CD14-positive monocyte (primary cell): ENCODE results near the gene INPP5A. TPM values are rescaled to one million over a fixed set of nuclear protein-coding genes. Genes with fewer than 3 reads are reported as not detected.

Experiments
- DNase-seq, 3 donors: peaks; one replicate each; pipeline ENCODE4 v3.0.0-alpha.2; 2011 to 2022
- H2AFZ ChIP-seq: 2 replicates; pipeline ENCODE4 v1.6.0; 2012; ENCODE audit warnings: mild to moderate bottlenecking, low read depth, low read length, inconsistent platforms; ENCODE audit not compliant: insufficient read depth, poor library complexity, severe bottlenecking
- H3K27ac ChIP-seq, 2 donors: 1 replicate in 1 of 2; 2 replicates in 1 of 2; pipeline ENCODE4 v1.5.1; 2012 to 2013; ENCODE audit warnings: low read length in 2 of 2, control low read depth in 1 of 2, inconsistent platforms in 1 of 2, low read depth in 1 of 2, mild to moderate bottlenecking in 1 of 2
- H3K27me3 ChIP-seq, 2 donors: one replicate each; pipeline versions ENCODE4 v1.6.0 to v1.6.1; 2011 to 2013; ENCODE audit warnings: low read length in 2 of 2; ENCODE audit not compliant: control insufficient read depth in 2 of 2, insufficient read depth in 2 of 2
- H3K36me3 ChIP-seq, 2 donors: replicated peaks in 1 of 2; 1 replicate in 1 of 2; 2 replicates in 1 of 2; pipeline versions ENCODE4 v1.5.1 to v1.6.1; 2012 to 2013; ENCODE audit warnings: low read length in 2 of 2, control low read depth in 1 of 2, inconsistent platforms in 1 of 2, mild to moderate bottlenecking in 1 of 2; ENCODE audit not compliant: insufficient read depth in 2 of 2, control insufficient read depth in 1 of 2
- H3K4me1 ChIP-seq, 2 donors: 1 replicate in 1 of 2; 2 replicates in 1 of 2; pipeline versions ENCODE4 v1.5.1 to v1.6.1; 2012 to 2013; ENCODE audit warnings: low read length in 2 of 2, control low read depth in 1 of 2, inconsistent platforms in 1 of 2, mild to moderate bottlenecking in 1 of 2, moderate library complexity in 1 of 2; ENCODE audit not compliant: insufficient read depth in 2 of 2, control insufficient read depth in 1 of 2
- H3K4me2 ChIP-seq: replicated peaks from 2 replicates; pipeline ENCODE3; 2012; ENCODE audit warnings: low read length, moderate library complexity, mild to moderate bottlenecking; ENCODE audit not compliant: poor library complexity, severe bottlenecking; ENCODE audit errors: extremely low read depth
- H3K4me3 ChIP-seq, 3 experiments: fragments of 200-600 bp in 1 of 3; sonication (generic) in 1 of 3; replicated peaks in 1 of 3; 1 replicate in 2 of 3; 2 replicates in 1 of 3; pipeline ENCODE4 v1.5.1; 2011 to 2013; ENCODE audit warnings: low read length in 3 of 3, mild to moderate bottlenecking in 3 of 3, control low read depth in 2 of 3, low read depth in 2 of 3, inconsistent platforms in 1 of 3, moderate library complexity in 1 of 3
- H3K79me2 ChIP-seq: 2 replicates; pipeline ENCODE4 v1.6.0; 2012; ENCODE audit warnings: mild to moderate bottlenecking, control low read depth, inconsistent platforms, low read length, moderate library complexity; ENCODE audit not compliant: insufficient read depth
- H3K9ac ChIP-seq: 2 replicates; pipeline ENCODE4 v1.6.0; 2017; ENCODE audit warnings: low read length, mild to moderate bottlenecking; ENCODE audit not compliant: insufficient read depth, poor library complexity, severe bottlenecking
- H3K9me3 ChIP-seq, 2 donors: replicated peaks in 1 of 2; 1 replicate in 1 of 2; 2 replicates in 1 of 2; pipeline versions ENCODE4 v1.5.1 to v1.6.1; 2012 to 2013; ENCODE audit warnings: low read length in 2 of 2, control low read depth in 1 of 2; ENCODE audit not compliant: control insufficient read depth in 1 of 2, insufficient read depth in 1 of 2
- H4K20me1 ChIP-seq: 2 replicates; pipeline ENCODE4 v1.6.0; 2012; ENCODE audit warnings: mild to moderate bottlenecking, low read length, control low read depth, moderate library complexity; ENCODE audit not compliant: insufficient read depth
- H3K27ac Mint-ChIP-seq, 7 donors: one replicate each; pipeline ENCODE4 v1.8.0; 2020; ENCODE audit warnings: mild to moderate bottlenecking in 7 of 7, mixed read lengths in 7 of 7, moderate library complexity in 6 of 7, inconsistent platforms in 2 of 7
- H3K27me3 Mint-ChIP-seq, 3 donors: one replicate each; pipeline ENCODE4 v1.8.0; 2021 to 2022; ENCODE audit warnings: low read depth in 3 of 3, mild to moderate bottlenecking in 3 of 3, mixed read lengths in 3 of 3, moderate library complexity in 3 of 3, inconsistent platforms in 1 of 3
- H3K36me3 Mint-ChIP-seq, 2 donors: one replicate each; pipeline ENCODE4 v1.8.0; 2020; ENCODE audit warnings: mixed read lengths in 2 of 2, inconsistent platforms in 1 of 2, mild to moderate bottlenecking in 1 of 2
- H3K4me1 Mint-ChIP-seq: one replicate; pipeline ENCODE4 v1.8.0; 2020; ENCODE audit warnings: mild to moderate bottlenecking, mixed read lengths
- H3K4me3 Mint-ChIP-seq, 2 donors: one replicate each; pipeline ENCODE4 v1.8.0; 2020; ENCODE audit warnings: mild to moderate bottlenecking in 2 of 2, mixed read lengths in 2 of 2, moderate library complexity in 1 of 2
- H3K9me3 Mint-ChIP-seq, 7 donors: one replicate each; pipeline ENCODE4 v1.8.0; 2020 to 2022; ENCODE audit warnings: mixed read lengths in 7 of 7, mild to moderate bottlenecking in 6 of 7, moderate library complexity in 6 of 7, inconsistent platforms in 2 of 7
- CTCF ChIP-seq: fragments of 200-600 bp; IDR thresholded peaks from one replicate; pipeline ENCODE4 v1.8.0; 2022; ENCODE audit warnings: antibody characterized with exemption, mild to moderate bottlenecking
- WGBS: methylation state at CpG from one replicate; pipeline ENCODE4 v1.1.5; 2013; ENCODE audit warnings: missing lambda C conversion rate; ENCODE audit not compliant: insufficient coverage; 5-methylcytosine and 5-hydroxymethylcytosine counted together
- intact Hi-C, 2 donors: fragments of 100-400 bp; cut with micrococcal nuclease; formaldehyde crosslinking; loops; one replicate each; pipeline versions ENCODE4 v1.15.0 to v1.15.1; 2023
- polyA plus RNA-seq, 3 donors: library from polyadenylated mRNA; depleted of rRNA in 1 of 3; unstranded in 2 of 3; stranded (reverse) in 1 of 3; fragments of 300-500 nt in 2 of 3; fragments of >200 nt in 1 of 3; fragmentation: Illumina TruSeq in 2 of 3; gene quantifications; 1 replicate in 2 of 3; 2 replicates in 1 of 3; pipeline ENCODE4 v1.2.3, GENCODE V29; 2012 to 2021

Gene INPP5A
- polyA plus RNA-seq, 3 donors, result 0.87 to 17.2 (median 2.9) TPM

- Mint-ChIP-seq H3K4me3 (no peak overlapping the region), H3K36me3 (peaks cover 32 to 60% of the 10 kb centered on the region in 2 donors), H3K9me3 (no peaks in the 10 kb centered on the region), H3K27me3 (peaks cover 0 to 4% (median 0%) of the 10 kb centered on the region in 3 donors), H3K27ac (no peak overlapping the region), H3K4me1 (no peaks in the 10 kb centered on the region)
- 96% methylated on average over 17 of the region's 19 CpGs for WGBS
- DNase-seq, result no peak
- H3K9me3 ChIP-seq, result no peaks in the 10 kb centered on the region
- H3K27me3 ChIP-seq, result no peaks in the 10 kb centered on the region
- H3K4me2 ChIP-seq, result no peak overlapping the region
- H3K79me2 ChIP-seq, result no peaks in the 10 kb centered on the region
- H3K9ac ChIP-seq, result no peak overlapping the region
- no peaks in the 10 kb centered on the region for H4K20me1 ChIP-seq
- H3K36me3 ChIP-seq, result peaks cover 28 to 70% of the 10 kb centered on the region in 2 donors
- intact Hi-C loops, result no loop called here
- no peak for TF ChIP-seq CTCF
- H3K4me1 ChIP-seq, result no peaks in the 10 kb centered on the region
- no peak overlapping the region for H2AFZ ChIP-seq
- H3K27ac ChIP-seq, result no peak overlapping the region
- H3K4me3 ChIP-seq, result no peak overlapping the region
These were observed 197.8 kb downstream of the INPP5A start for GRCh38 chr10:132735341-132735775.

- TF ChIP-seq CTCF, result no peak
- no peaks in the 10 kb centered on the region for H4K20me1 ChIP-seq
- no peaks in the 10 kb centered on the region for H3K9me3 ChIP-seq
- no peak overlapping the region for H2AFZ ChIP-seq
- H3K79me2 ChIP-seq, result no peaks in the 10 kb centered on the region
- Mint-ChIP-seq H3K27me3 (peaks cover 0 to 4% (median 0%) of the 10 kb centered on the region in 3 donors), H3K27ac (no peak overlapping the region), H3K9me3 (no peaks in the 10 kb centered on the region), H3K4me1 (no peaks in the 10 kb centered on the region), H3K36me3 (peaks cover 30 to 56% of the 10 kb centered on the region in 2 donors), H3K4me3 (no peak overlapping the region)
- 90% methylated on average over 21 of the region's 24 CpGs for WGBS
- no peaks in the 10 kb centered on the region for H3K4me1 ChIP-seq
- no peak overlapping the region for H3K9ac ChIP-seq
- intact Hi-C loops, result no loop called here
- no peak overlapping the region for H3K4me3 ChIP-seq
- H3K27ac ChIP-seq, result no peak overlapping the region
- no peaks in the 10 kb centered on the region for H3K27me3 ChIP-seq
- DNase-seq, result no peak
- H3K36me3 ChIP-seq, result peaks cover 26 to 70% of the 10 kb centered on the region in 2 donors
- H3K4me2 ChIP-seq, result no peak overlapping the region
These were observed 198.4 kb downstream of the INPP5A start for GRCh38 chr10:132735923-132736391.
